Stimulated activated CD8-positive, alpha-beta memory T cell treated with anti-CD3 and anti-CD28 coated beads, Interleukin-7, amount 100 ng/mL, for 24 hours (primary cell): ENCODE measurements around the gene NAA15.
"Not testable (repeated sequence)": the region's sequence is repeated elsewhere in the genome, so short reads cannot be mapped to it uniquely, and the experiment has no call there.

Experiments used
- DNase-seq: peaks from one replicate; pipeline ENCODE4 v3.0.0-alpha.2; 2020; ENCODE audit warnings: low read depth

Gene NAA15

DNA sequence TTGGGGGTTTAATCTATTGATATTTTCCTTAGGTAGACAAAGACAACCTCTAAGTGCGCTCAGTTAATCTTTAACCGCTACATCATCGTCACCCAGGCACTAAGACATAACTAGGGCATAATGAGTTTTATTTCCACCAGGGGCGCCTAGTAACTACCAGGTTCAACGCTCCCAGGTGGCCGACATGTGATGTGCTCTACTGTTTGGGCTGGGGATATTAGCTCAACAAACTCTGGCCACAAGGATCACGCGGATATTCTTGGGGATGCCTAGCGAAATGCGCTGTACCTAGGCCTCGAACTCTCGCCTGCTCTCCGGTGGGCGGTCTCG, 151.7 kb downstream of the NAA15 start:
- DNase-seq = peak; percentile 37

DNA sequence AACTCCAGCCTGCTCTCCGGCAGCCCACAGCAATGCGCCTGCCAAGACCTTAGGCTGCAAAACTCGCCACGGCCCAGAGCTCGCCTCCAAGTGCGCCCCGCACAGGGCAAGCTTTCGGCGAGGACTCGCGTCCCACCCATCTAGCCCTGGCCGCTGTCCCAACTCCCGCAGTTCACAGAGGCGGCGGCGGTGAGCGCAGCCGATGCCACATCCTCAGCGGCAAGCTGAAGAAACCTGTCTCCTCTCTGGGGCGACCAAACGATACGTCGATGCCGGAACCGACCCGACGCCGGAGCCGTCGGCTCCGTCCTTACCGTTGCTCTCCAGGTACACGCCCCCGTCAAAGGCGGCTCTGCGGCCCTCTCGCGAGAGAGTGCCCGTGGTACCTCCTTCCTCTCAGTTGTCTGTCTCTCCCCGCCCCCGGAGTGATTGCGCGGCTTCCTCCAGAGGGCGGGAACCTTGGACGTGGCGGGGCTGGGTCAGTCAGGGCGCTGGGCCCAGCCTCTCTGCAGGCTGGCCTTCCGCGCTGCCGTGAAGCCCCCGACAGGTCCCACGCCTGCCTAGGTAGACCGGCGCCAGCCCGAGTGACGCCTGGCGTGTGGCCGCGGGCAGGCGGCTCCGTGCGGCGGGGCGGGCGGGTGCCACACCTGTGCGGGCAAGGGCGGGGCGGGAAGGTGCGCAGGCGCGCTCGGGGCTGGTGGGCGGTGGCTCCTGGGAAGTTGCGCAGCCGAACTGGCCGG, 152.2 kb downstream of the NAA15 start:
- DNase-seq = peak; percentile 94

GRCh38 chr4:139454111-139455045, 153.1 kb downstream of the NAA15 start, which contains the start of gene RAB33B:
TSS of gene RAB33B (plus strand) at chr4:139454121. CDS start at chr4:139454196, 75 bp downstream.
- DNase-seq = no peak

DNA sequence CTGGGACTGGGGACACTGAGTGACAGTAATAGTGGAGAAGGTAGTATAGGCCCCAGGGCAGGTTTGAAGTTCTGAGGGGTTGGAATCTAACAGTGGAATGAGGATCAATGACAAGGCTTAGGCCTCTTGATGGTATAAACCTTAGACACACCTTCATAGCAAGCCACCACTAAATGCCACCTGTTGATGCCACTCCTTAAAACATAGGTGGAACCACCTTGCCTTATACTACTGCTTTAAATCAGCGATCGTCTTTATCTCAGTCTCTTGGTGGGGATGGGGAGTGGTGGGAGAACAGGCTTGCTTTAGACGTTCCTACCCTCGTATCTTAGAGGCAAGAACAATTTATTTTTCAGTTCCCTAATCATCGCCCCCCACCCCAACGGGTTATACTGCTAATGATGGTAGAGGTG, 153.8 kb downstream of the NAA15 start:
- no peak for DNase-seq

DNA sequence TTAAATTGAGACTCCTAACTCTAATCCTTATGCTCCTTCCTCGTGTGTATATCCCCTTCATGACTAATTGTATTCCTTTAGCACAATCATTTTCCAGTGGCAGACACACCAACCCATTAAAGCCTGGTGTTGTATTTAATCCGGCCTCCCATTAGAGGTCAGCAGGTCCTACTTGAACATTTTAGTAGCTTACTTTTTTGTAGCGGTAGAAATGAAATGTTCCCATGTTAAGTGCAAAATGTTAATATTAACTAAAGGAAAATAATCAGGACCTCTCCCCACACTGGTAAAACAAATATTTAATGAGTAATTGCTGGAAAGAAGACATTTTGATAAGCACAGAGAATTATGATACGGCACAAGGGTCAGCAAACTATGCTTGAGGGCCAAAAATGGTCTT, 156.0 kb downstream of the NAA15 start:
- DNase-seq = no peak

GRCh38 chr4:139458543-139458942, 157.2 kb downstream of the NAA15 start:
- no peak for DNase-seq

DNA sequence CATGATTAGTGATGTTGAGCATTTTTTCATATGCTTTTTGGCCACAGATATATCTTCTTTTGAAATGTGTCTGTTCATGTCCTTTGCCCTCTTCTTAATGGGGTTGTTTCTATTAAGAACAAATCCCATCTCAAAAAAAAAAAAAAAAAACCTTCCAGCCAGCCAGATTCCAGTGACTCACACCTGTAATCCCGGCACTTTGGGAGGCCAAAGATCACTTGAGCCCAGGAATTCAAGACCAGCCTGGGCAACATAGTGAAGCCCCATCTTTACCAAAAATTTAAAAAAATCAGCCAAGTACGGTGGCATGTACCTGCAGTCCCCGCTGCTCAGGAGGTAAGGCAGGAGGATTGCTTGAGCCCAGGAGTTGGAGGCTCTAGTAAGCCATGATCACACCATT, 157.7 kb downstream of the NAA15 start:
- DNase-seq = no peak

- no peak for DNase-seq
Measured at GRCh38 chr4:139460565-139460964, 159.3 kb downstream of the NAA15 start.

DNA sequence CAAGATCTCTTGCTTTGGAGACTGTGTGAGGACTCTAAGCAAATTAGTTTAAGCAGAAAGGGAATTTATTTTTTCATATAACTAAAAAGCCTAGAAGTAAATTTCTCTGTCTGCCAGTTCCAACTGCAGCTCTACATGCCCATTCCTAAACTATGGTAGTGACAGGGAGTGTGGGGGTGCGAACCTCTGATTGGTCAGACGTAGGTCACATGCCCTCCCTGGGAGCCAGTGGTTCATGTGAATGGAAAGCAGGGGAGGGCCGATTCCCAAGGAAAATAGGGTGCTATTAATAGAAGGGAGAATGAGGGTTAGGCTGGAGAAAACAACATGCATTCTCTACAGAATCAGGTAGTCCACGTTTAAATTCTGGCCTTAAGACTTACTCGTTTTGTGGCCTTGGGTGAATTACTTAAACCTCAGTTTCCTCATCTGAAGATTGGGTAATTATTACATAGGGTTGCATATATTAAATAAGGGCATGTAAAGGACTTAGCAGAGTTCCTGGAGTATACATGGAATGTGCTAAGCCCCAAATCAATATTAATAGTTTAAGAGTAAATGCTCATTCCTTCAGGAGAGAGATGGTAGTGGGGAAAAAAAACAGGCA, 159.8 kb downstream of the NAA15 start:
- no peak for DNase-seq

DNA sequence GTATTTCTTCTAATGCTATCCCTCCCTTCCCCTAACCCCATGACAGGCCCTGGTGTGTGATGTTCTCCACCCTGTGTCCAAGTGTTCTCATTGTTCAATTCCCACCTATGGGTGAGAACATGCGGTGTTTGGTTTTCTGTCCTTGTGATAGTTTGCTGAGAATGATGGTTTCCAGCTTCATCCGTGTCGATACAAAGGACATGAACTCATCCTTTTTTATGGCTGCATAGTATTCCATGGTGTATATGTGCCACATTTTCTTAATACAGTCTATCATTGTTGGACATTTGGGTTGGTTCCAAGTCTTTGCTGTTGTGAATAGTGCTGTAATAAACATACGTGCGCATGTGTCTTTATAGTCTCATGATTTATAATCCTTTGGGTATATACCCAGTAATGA, 163.2 kb downstream of the NAA15 start:
- not testable (repeated sequence) for DNase-seq

GRCh38 chr4:139465922-139466321, 164.6 kb downstream of the NAA15 start:
- DNase-seq = no peak

- DNase-seq = not testable (repeated sequence)
Measured at GRCh38 chr4:139468756-139469155, 167.5 kb downstream of the NAA15 start.

DNA sequence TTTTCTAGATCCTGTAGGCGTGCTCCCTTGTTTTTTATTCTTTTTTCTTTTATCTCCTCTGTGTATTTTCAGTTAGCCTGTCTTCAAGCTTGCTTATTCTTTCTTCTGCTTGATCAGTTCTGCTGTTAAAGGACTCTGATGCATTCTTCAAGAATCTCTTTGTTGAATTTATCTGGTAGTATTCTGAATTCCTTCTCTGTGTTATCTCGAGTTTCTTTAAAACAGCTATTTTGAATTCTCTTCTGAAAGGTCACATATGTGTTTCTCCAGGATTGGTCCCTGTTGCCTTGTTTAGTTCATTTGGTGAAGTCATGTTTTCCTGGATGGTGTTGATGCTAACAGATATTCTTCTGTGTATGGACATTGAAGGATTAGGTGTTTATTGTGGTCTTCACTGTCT, 167.9 kb downstream of the NAA15 start:
- no peak for DNase-seq
